GM20000 (cell line): ENCODE measurements around the gene WDR48.

Source experiments
- DNase-seq: peaks from one replicate; pipeline ENCODE4 v3.0.0; 2012; ENCODE audit warnings: low spot score
- TF ChIP-seq, protein P1 (sequence below): IDR thresholded peaks from 2 replicates; pipeline ENCODE4 v1.5.1; 2012; ENCODE audit warnings: mild to moderate bottlenecking, control low read depth; ENCODE audit errors: extremely low read depth, missing control alignments

WDR48 gene

GRCh38 chr3:39127908-39128304 is 76.1 kb downstream of the WDR48 start:
- TF ChIP-seq, protein P1, sequence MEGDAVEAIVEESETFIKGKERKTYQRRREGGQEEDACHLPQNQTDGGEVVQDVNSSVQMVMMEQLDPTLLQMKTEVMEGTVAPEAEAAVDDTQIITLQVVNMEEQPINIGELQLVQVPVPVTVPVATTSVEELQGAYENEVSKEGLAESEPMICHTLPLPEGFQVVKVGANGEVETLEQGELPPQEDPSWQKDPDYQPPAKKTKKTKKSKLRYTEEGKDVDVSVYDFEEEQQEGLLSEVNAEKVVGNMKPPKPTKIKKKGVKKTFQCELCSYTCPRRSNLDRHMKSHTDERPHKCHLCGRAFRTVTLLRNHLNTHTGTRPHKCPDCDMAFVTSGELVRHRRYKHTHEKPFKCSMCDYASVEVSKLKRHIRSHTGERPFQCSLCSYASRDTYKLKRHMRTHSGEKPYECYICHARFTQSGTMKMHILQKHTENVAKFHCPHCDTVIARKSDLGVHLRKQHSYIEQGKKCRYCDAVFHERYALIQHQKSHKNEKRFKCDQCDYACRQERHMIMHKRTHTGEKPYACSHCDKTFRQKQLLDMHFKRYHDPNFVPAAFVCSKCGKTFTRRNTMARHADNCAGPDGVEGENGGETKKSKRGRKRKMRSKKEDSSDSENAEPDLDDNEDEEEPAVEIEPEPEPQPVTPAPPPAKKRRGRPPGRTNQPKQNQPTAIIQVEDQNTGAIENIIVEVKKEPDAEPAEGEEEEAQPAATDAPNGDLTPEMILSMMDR, result no peak
- no peak for DNase-seq

- DNase-seq, result no peak
- TF ChIP-seq, protein P1, result no peak
Observed at GRCh38 chr3:39128951-39129350, 77.1 kb downstream of the WDR48 start.

- DNase-seq, result no peak
- TF ChIP-seq, protein P1, result no peak
Observed at GRCh38 chr3:39130026-39130425, 78.2 kb downstream of the WDR48 start.

- no peak for DNase-seq
- TF ChIP-seq, protein P1, result no peak
Observed at GRCh38 chr3:39130693-39131265, 79.0 kb downstream of the WDR48 start.

- TF ChIP-seq, protein P1, result no peak
Observed at GRCh38 chr3:39132096-39133092, 80.6 kb downstream of the WDR48 start.

GRCh38 chr3:39133093-39133490 is 81.3 kb downstream of the WDR48 start:
- DNase-seq, result no peak
- TF ChIP-seq, protein P1, result no peak

More at GRCh38 chr3:39132096-39133092, 80.6 kb downstream of the WDR48 start:
- no peak for DNase-seq

- no peak for DNase-seq
- TF ChIP-seq, protein P1, result no peak
Observed at GRCh38 chr3:39133822-39134221, 82.0 kb downstream of the WDR48 start.
